22Rv1 (cell line): ENCODE data around the gene FKBP15.

ENCODE experiments used
- H3K27ac ChIP-seq: fragments of 450-650 bp; 2 replicates; pipeline ENCODE4 v1.5.1; 2017
- ZFX ChIP-seq: fragments of 450-650 bp; IDR thresholded peaks from 2 replicates; pipeline ENCODE4 v1.6.1; 2017; ENCODE audit warnings: antibody characterized with exemption, borderline replicate concordance
- TF ChIP-seq, protein P1 (sequence below): fragments of 450-650 bp; IDR thresholded peaks from 2 replicates; pipeline ENCODE4 v1.5.1; 2017; ENCODE audit warnings: mild to moderate bottlenecking

Gene FKBP15

DNA sequence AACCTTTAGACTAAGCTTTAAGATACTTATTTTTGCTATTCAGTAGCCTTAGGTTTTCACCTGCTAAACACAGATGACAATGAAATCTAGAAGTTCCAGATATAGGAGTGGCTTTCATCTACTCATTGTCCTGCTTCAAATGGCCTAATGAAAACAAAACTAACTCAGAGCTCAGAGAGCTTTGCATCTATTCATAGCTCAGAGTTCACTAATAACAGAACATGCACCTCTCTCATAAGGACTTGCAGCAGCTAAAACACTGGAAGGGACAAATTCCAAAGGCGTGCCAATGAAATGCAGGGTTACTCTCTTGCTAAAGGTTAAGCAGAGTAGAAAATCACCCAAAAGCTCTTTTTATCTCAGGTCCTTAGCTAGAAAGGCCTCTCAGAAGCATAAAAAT, 41.2 kb downstream of the FKBP15 start:
- TF ChIP-seq ZFX = no peak
- TF ChIP-seq, protein P1, sequence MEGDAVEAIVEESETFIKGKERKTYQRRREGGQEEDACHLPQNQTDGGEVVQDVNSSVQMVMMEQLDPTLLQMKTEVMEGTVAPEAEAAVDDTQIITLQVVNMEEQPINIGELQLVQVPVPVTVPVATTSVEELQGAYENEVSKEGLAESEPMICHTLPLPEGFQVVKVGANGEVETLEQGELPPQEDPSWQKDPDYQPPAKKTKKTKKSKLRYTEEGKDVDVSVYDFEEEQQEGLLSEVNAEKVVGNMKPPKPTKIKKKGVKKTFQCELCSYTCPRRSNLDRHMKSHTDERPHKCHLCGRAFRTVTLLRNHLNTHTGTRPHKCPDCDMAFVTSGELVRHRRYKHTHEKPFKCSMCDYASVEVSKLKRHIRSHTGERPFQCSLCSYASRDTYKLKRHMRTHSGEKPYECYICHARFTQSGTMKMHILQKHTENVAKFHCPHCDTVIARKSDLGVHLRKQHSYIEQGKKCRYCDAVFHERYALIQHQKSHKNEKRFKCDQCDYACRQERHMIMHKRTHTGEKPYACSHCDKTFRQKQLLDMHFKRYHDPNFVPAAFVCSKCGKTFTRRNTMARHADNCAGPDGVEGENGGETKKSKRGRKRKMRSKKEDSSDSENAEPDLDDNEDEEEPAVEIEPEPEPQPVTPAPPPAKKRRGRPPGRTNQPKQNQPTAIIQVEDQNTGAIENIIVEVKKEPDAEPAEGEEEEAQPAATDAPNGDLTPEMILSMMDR = no peak
- H3K27ac ChIP-seq = no peak overlapping the region

DNA sequence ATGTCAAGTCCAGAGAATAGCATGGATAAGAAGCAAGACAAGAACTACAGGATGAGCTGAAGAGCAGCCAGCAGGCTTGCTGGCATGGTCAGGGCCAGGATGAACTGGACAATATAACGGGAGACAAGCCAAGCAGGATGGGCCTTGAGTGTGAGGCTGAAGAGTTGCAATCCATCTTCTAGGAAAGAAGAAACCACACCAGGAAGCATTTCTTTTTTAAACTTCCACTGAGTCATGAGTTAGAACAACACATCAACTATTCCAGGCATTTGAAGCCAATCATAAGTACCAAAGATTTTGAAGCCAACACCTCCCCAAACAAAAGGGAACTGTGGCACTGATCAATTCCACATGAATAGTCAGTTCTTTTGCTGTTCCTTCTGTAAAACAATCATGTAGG, 43.0 kb downstream of the FKBP15 start:
- TF ChIP-seq, protein P1 = no peak
- TF ChIP-seq ZFX = no peak
- H3K27ac ChIP-seq = no peak overlapping the region

DNA sequence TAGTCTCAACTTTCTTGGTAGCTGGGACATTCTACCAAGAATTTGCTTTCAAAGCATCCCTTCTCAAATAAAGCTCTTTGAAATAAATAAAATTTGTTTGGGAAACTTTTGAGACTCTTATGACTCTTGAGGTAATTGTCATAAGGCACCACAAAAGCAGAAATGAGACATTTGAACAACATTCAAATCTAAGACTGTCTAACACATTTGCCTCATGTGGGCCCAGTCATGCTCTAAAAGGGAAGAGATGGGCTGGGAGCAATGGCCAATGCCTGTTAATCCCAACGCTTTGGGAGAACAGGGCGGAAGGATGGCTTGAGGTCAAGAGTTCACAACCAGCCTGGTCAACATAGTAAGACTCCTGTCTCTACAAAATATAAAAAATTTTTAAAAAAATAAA, 43.8 kb downstream of the FKBP15 start:
- TF ChIP-seq, protein P1 = no peak
- no peak for TF ChIP-seq ZFX
- no peak overlapping the region for H3K27ac ChIP-seq

DNA sequence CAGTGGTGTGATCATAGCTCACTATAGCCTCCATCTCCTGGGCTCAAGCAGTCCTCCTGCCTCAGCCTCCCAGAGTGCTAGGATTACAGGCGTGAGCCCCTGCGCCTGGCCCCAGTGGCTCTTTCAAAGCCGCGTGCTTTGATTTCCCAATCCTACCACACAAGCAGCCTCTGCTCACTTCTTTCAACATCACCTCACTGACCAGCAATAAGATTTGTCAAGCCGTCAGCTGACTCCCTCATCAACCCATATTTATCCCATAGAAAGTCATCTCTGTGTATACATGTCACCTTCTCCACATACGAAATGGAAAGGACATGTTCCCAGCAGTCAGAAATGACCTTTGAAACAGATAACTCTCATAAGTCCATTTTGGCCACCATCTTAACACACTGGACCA, 44.3 kb downstream of the FKBP15 start:
- TF ChIP-seq ZFX = no peak
- TF ChIP-seq, protein P1 = no peak

DNA sequence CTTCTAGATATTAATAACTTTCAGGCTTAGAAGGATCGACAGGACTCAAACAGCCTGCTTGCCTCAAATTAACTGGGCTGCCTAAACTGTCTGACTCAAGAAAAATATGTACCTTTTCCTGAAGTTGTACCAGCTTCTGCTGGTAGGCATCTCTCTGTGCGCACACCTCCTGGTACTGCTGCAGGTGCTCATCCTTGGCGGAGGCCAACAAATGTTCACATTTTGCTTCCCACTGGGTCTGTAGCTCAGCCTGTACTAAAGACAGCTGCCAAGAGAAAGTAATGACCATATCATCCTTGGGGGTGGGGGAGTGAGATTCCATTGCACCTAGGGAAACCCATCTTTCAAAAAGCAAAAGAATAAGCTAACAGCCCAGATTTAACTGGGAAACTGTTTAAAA, 47.7 kb downstream of the FKBP15 start:
- no peak overlapping the region for H3K27ac ChIP-seq
- TF ChIP-seq ZFX = no peak
- TF ChIP-seq, protein P1 = no peak

More for the DNA sequence above, 44.3 kb downstream of the FKBP15 start:
- H3K27ac ChIP-seq = no peak overlapping the region

DNA sequence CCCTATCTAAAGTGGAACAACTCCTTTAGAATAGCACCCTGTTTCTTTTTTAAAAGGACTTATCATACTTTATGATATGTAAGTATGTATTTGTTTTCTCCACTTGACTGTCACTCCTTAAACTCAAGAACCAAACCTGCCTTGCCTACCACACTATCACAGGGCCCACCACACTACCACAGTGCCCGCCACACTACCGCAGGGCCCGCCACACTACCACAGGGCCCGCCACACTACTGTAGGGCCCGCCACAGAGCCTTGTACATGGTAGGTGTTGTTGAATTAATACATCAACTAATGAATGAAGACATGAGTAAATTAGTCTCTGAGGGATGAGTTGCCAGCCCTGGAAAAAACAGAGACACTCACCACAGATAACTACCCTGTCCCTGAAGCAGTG, 52.3 kb downstream of the FKBP15 start:
- TF ChIP-seq, protein P1 = no peak
- TF ChIP-seq ZFX = no peak
- H3K27ac ChIP-seq = no peak overlapping the region

DNA sequence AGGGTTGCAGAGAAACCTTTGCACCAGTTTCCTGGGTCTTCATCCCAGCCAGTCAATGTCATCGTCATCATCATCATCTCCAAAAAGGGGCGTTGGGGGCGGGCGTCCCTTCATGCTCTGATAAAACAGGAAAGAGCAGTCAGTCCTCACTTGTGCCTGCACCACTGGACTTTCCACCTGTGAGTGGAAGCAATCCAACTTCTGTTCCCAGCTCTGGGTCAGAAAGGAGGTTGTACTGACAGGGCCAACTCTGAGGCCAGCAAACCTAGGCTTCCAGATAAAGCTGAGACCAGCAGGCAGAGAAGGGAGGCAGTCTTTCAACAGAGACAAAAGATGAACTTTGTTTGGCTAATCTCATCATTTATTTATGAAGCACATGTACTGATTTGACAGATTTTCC, 55.0 kb downstream of the FKBP15 start:
- TF ChIP-seq ZFX = no peak
- TF ChIP-seq, protein P1 = no peak
- no peak overlapping the region for H3K27ac ChIP-seq
